Cerebellar cortex (tissue), 1 donor: ENCODE results near the gene TBC1D17.

Source experiments
- DNase-seq: peaks from one replicate; pipeline ENCODE4 v3.0.0-alpha.2; 2015; ENCODE audit warnings: low spot score

TBC1D17 gene

GRCh38 chr19:49848938-49849337 lies 28.6 kb upstream of the TBC1D17 start:
- DNase-seq: no peak

- DNase-seq: no peak
These were observed 27.9 kb upstream of the TBC1D17 start for GRCh38 chr19:49849433-49850220.

- DNase-seq: no peak
These were observed 27.3 kb upstream of the TBC1D17 start for GRCh38 chr19:49850221-49850486.

GRCh38 chr19:49850487-49851342 lies 26.8 kb upstream of the TBC1D17 start, which contains the start of gene PTOV1:
PTOV1 (plus strand) TSS chr19:49851159.
- peak; percentile 95 for DNase-seq

GRCh38 chr19:49851456-49852259 lies 25.8 kb upstream of the TBC1D17 start:
- no peak for DNase-seq

- DNase-seq: no peak
These were observed 24.8 kb upstream of the TBC1D17 start for GRCh38 chr19:49852631-49853126.

GRCh38 chr19:49853852-49854377 lies 23.6 kb upstream of the TBC1D17 start:
- DNase-seq: no peak

GRCh38 chr19:49854378-49855263 lies 22.9 kb upstream of the TBC1D17 start:
- no peak for DNase-seq

- no peak for DNase-seq
These were observed 22.2 kb upstream of the TBC1D17 start for GRCh38 chr19:49855277-49855675.

GRCh38 chr19:49855676-49856573 lies 21.6 kb upstream of the TBC1D17 start:
- peak; percentile 56 for DNase-seq

GRCh38 chr19:49856574-49857021 lies 20.9 kb upstream of the TBC1D17 start:
- no peak for DNase-seq

GRCh38 chr19:49857061-49857837 lies 20.3 kb upstream of the TBC1D17 start:
- peak; percentile 61 for DNase-seq

GRCh38 chr19:49857838-49858087 lies 19.7 kb upstream of the TBC1D17 start:
- no peak for DNase-seq

- no peak for DNase-seq
These were observed 19.2 kb upstream of the TBC1D17 start for GRCh38 chr19:49858088-49858985.

- no peak for DNase-seq
These were observed 17.7 kb upstream of the TBC1D17 start for GRCh38 chr19:49859682-49860335.

GRCh38 chr19:49860336-49861102 lies 17.0 kb upstream of the TBC1D17 start:
- DNase-seq: no peak

- peak; percentile 70 for DNase-seq
These were observed 16.4 kb upstream of the TBC1D17 start for GRCh38 chr19:49861107-49861506.
